Kidney epithelial cell (primary cell): ENCODE data around the gene IL24. TPM values are rescaled to one million over a fixed set of nuclear protein-coding genes. Genes with fewer than 3 reads are reported as not detected.

ENCODE experiments used
- DNase-seq: peaks from one replicate; pipeline ENCODE4 v3.0.0-alpha.2; 2010; ENCODE audit warnings: low read depth
- H3K27me3 ChIP-seq: 2 replicates; pipeline ENCODE4 v1.6.0; 2011; ENCODE audit warnings: low read length; ENCODE audit not compliant: control insufficient read depth, insufficient read depth
- H3K36me3 ChIP-seq: 2 replicates; pipeline ENCODE4 v1.5.1; 2011; ENCODE audit warnings: low read length; ENCODE audit not compliant: control insufficient read depth, insufficient read depth
- H3K4me3 ChIP-seq: 2 replicates; pipeline ENCODE4 v1.5.1; 2011; ENCODE audit warnings: low read depth, mild to moderate bottlenecking, control low read depth, low read length
- CTCF ChIP-seq: IDR thresholded peaks from 2 replicates; pipeline ENCODE4 v1.5.1; 2011; ENCODE audit warnings: mild to moderate bottlenecking, moderate library complexity, low read length, control low read depth, inconsistent platforms; ENCODE audit not compliant: insufficient read depth, poor library complexity, severe bottlenecking
- total RNA-seq: library from RNA; depleted of rRNA; stranded (reverse); fragments of >200 nt; gene quantifications from 2 replicates; pipeline ENCODE4 v1.2.3, GENCODE V29; 2015

The IL24 gene
- total RNA-seq, 1 donor from 2014 or later, result 0.38 TPM

- TF ChIP-seq CTCF, result no peak
- Histone ChIP-seq H3K27me3 (peaks cover 2% of the 10 kb centered on the region), H3K4me3 (no peak overlapping the region), H3K36me3 (no peaks in the 10 kb centered on the region)
- DNase-seq, result peak; percentile 85
Observed at GRCh38 chr1:206905295-206906164, 8.3 kb downstream of the IL24 start.

- Histone ChIP-seq H3K4me3 (no peak overlapping the region), H3K27me3 (peaks cover 2% of the 10 kb centered on the region), H3K36me3 (no peaks in the 10 kb centered on the region)
- DNase-seq, result no peak
- peak; percentile 25 for TF ChIP-seq CTCF
Observed at GRCh38 chr1:206907304-206907991, 10.2 kb downstream of the IL24 start.

GRCh38 chr1:206908038-206908437, 10.8 kb downstream of the IL24 start:
- no peaks in the 10 kb centered on the region for H3K36me3 ChIP-seq
- H3K27me3 ChIP-seq, result peaks cover 2% of the 10 kb centered on the region
- no peak for DNase-seq
- no peak for TF ChIP-seq CTCF
- no peak overlapping the region for H3K4me3 ChIP-seq

DNA sequence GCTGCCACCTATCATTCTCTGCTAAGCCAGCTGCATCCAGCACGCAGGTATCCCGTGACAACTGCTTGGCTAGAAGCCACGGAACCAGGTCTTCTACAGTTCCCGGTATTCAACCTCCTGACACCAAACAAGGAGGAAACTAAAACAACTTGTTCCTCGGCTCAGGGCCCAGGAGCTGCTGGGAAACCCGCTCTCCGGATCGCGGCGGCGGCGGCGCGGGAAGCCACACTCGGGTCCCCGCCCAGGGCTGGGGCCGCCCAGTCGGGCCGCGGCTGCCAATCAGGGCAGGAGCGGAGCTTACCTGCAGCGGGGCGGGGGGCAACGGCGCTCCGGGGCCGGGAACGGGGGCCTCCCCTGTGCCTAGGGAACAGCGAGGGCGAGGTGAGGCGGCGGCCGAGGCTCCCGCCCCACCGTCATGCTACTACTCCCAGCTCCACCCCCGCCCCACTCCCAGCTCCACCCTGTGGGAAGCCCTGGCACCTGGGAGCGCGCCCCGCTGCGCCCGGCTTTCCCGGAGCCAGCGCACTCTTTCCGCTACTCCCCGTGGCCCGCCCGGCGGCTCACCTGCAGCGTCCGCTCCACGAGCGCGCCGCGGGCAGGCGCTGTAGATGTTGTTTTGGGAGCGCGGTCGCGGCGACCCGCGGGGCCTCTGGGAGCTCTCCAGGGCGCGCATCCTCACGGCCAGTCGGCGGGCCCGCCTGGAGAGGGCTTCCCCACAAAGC, 12.1 kb downstream of the IL24 start:
- Histone ChIP-seq H3K4me3 (peak overlapping the region; percentile 49), H3K27me3 (peaks cover 2% of the 10 kb centered on the region), H3K36me3 (no peaks in the 10 kb centered on the region)
- no peak for TF ChIP-seq CTCF
- DNase-seq, result no peak

- H3K36me3 ChIP-seq, result no peaks in the 10 kb centered on the region
- peak overlapping the region; percentile 49 for H3K4me3 ChIP-seq
- peaks cover 2% of the 10 kb centered on the region for H3K27me3 ChIP-seq
- TF ChIP-seq CTCF, result no peak
- DNase-seq, result no peak
Observed at GRCh38 chr1:206909883-206910318, 12.7 kb downstream of the IL24 start.
